GM06990 (cell line): ENCODE measurements around the gene HRCT1.
"Not testable (repeated sequence)": the region's sequence is repeated elsewhere in the genome, so short reads cannot be mapped to it uniquely, and the experiment has no call there.

Experiments
- DNase-seq: peaks from one replicate; pipeline ENCODE4 v3.0.0-alpha.2; 2011; ENCODE audit not compliant: insufficient read length; ENCODE audit errors: extremely low read depth
- H3K27me3 ChIP-seq: replicated peaks from 2 replicates; pipeline ENCODE4 v1.6.0; 2011; ENCODE audit warnings: low read length; ENCODE audit not compliant: control insufficient read depth, insufficient read depth
- H3K36me3 ChIP-seq: 2 replicates; pipeline ENCODE4 v1.5.1; 2011; ENCODE audit warnings: low read length; ENCODE audit not compliant: control insufficient read depth, insufficient read depth
- H3K4me3 ChIP-seq: replicated peaks from 2 replicates; pipeline ENCODE4 v1.5.1; 2011; ENCODE audit warnings: low read depth, mild to moderate bottlenecking, control low read depth, low read length
- TF ChIP-seq, protein P1 (sequence below): IDR thresholded peaks from 2 replicates; pipeline ENCODE4 v1.5.1; 2011; ENCODE audit warnings: low read length, control low read depth, mild to moderate bottlenecking, inconsistent platforms; ENCODE audit not compliant: insufficient read depth, poor library complexity, severe bottlenecking

The HRCT1 gene

DNA sequence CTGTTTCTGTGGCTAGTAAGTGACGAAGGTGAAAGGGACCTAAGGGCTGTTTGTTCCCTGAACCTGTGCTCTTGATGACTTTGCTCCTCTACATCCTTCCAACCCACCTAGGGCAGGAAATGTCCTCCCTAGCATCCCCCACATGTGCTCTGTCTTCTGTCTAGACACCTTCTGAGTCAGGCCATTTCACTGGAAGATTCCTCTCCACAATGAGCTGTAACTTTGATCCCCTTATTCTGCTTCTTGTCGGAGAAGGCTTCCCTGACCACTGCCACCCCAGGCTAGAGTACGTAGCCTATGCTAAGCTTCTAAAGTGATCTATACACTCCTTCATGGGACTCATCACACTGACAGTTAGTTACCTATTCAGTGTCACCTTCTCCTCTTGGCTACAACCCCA is 25.0 kb downstream of the HRCT1 start:
- TF ChIP-seq, protein P1, sequence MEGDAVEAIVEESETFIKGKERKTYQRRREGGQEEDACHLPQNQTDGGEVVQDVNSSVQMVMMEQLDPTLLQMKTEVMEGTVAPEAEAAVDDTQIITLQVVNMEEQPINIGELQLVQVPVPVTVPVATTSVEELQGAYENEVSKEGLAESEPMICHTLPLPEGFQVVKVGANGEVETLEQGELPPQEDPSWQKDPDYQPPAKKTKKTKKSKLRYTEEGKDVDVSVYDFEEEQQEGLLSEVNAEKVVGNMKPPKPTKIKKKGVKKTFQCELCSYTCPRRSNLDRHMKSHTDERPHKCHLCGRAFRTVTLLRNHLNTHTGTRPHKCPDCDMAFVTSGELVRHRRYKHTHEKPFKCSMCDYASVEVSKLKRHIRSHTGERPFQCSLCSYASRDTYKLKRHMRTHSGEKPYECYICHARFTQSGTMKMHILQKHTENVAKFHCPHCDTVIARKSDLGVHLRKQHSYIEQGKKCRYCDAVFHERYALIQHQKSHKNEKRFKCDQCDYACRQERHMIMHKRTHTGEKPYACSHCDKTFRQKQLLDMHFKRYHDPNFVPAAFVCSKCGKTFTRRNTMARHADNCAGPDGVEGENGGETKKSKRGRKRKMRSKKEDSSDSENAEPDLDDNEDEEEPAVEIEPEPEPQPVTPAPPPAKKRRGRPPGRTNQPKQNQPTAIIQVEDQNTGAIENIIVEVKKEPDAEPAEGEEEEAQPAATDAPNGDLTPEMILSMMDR, result no peak
- Histone ChIP-seq H3K4me3 (no peak overlapping the region), H3K27me3 (peaks cover 1% of the 10 kb centered on the region), H3K36me3 (no peaks in the 10 kb centered on the region)
- DNase-seq, result no peak

DNA sequence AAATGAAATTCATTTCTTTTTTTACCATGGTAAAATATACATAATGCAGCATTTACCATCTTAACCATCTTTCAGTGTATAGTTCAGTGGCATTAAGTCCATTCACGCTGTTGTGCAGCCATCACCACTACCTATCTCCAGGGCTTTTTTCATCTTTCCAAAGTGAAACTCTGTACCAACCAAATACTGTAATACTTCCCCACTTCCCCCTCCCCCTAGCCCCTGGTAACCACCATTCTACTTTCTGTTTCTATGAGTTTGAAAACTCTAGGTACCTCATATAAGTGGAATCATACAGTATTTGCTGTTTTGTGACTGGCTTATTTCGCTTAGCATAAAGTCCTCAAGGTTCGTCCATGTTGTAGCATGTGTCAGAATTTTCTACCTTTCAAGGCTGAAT is 26.7 kb downstream of the HRCT1 start:
- TF ChIP-seq, protein P1, result no peak
- Histone ChIP-seq H3K4me3 (no peak overlapping the region), H3K27me3 (no peaks in the 10 kb centered on the region; the same call in 1 of the 2 replicates), H3K36me3 (no peaks in the 10 kb centered on the region)
- no peak for DNase-seq

DNA sequence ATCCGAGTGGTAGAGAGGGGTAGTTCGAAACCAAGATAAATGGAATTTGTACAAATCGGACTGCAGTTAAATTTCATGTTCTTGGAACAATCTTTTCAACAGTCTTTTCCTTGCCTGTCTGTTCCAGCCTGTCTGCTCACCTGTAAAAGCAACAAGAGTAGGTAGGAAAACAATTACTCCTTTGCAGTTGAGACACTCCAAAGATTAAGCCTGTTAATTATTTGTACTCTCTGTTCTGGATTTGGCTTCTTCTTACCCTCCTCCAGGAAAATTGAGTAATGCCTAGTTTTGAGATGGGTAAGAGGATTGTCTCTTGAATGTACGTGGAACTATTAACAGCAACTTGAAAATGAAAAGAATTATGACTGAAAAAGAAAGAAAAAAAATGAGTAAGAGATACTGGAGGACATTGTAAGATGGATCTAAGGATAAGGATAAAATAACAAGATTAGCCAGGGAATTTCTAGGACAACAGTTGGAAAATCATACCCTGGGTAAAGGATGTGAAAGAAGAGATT is 27.6 kb downstream of the HRCT1 start:
- H3K4me3 ChIP-seq, result no peak overlapping the region
- TF ChIP-seq, protein P1, result no peak
- no peaks in the 10 kb centered on the region; the same call in 1 of the 2 replicates for H3K27me3 ChIP-seq
- DNase-seq, result no peak
- no peaks in the 10 kb centered on the region for H3K36me3 ChIP-seq

DNA sequence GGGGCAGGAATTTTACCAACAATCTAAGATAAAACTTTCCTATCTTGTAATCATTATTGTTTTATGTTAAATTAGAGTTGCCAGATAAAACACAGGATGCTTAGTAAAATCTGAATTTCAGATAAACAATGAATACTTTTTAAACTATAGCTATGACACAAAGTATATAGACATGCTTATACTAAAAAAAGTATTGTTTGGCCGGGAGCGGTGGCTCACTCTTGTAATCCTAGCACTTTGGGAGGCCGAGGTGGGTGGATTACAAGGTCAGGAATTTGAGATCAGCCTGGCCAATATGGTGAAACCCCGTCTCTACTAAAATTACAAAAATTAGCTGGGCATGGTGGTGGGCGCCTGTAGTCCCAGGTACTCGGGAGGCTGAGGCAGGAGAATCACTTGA is 28.1 kb downstream of the HRCT1 start:
- H3K4me3 ChIP-seq, H3K27me3 ChIP-seq, DNase-seq, H3K36me3 ChIP-seq: not testable (repeated sequence)

DNA sequence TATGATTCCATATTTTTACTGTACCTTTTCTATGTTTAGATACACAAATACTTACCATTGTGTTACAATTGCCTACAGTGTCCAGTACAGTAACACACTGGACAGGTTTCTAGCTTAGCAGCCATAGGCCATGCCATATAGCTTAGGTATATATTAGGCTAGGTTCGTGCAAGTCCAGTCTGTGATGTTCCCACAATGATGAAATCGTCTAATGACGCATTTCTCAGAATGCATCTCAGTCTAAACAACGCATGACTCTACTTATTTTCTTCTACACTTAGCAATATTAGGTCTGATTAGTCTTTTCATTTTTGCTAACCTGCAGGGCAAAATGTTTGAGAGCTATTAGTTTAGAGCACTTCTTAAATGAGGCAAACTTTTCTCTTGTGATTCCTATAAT is 29.3 kb downstream of the HRCT1 start:
- Histone ChIP-seq H3K36me3 (no peaks in the 10 kb centered on the region), H3K4me3 (no peak overlapping the region), H3K27me3 (no peaks in the 10 kb centered on the region)
- no peak for DNase-seq
- TF ChIP-seq, protein P1, result no peak

DNA sequence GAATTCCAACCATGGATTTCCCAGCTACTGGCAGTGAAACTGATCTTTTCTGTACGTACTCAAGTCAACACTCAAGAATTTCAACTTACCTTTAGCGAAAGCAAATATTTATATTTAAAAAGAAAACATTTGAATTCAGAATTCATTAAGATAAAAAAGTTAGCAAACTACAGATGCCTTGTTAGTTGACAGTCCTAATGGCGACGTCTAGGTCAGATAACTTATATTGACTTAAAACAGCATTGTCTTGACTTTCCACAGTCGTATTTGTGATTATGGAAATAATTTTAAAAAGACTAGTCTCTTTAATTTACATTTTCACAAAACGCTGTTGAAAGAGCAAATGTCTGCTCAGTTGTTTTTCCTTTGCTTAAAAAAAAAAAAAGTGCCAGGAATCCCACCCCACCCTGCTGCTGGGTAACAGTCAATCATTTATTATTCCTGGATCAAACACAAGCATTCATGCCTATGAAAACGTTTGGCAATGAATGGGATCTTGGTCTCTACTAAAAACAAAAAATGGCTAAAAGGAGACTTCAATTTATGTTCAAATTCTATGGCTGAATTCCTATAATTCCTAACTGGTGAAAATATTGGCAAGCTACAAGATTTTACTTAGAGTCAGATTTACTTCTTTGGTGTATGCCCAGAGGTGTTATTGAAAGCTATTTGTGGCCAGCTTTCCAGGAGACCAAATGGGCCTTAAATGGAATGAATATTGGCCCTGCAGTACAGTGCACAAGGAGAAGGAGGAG is 29.9 kb downstream of the HRCT1 start:
- TF ChIP-seq, protein P1, result no peak
- DNase-seq, result no peak
- H3K36me3 ChIP-seq, result no peaks in the 10 kb centered on the region
- no peaks in the 10 kb centered on the region for H3K27me3 ChIP-seq
- H3K4me3 ChIP-seq, result no peak overlapping the region
